ENCODE measurements around the gene VPREB3. TPM values are rescaled to one million over a fixed set of nuclear protein-coding genes. Genes with fewer than 3 reads are reported as not detected.

Gene VPREB3
- total RNA-seq, 1 experiment from 2014 or later = not detected

DNA sequence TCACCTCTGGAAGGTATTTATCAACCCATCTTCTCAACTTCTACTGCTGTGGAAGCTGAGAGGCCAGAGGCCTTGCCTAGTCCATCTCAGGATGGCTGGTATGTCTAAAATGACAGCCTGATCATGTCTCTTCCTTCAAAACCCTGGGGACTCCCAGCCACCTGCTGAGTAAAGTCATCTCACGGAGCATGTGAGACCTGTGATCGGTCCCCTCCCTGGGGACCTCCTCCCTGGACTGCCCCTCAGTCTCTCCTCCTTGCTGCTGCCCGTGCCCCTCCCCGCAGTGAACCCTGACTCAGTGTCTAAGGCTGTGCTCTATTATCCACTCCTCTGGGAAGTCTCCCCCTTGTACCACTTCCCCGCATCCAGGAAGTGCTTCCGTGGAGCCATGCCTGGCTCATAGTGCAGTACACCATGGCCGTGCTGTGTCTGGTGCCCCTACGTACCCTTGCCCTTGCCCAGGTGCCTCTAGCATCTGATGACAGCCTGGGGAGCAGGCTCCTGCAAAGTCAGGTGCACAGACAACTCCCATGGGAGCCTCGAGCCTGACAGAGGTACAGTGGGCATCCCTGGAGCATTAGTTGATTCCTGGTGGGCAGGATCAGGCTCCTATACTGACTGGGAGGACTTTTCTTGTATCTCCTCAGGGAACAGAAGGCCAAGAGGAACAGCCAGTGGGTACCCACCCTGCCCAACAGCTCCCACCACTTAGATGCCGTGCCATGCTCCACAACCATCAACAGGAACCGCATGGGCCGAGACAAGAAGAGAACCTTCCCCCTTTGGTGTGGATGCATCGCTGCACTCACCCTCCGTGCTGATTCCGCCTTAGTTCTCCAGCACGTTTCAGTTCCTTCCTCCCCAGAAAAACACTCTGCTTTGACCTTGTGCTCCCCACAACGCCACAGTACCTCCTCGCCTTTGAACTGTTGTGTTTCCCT lies 46.3 kb upstream of the VPREB3 start:
- ATAC-seq (no peak), DNase-seq (ENCODE audit: low read depth, low spot score) (no peak)
- CTCF ChIA-PET = no interaction called here
- Histone ChIP-seq H3K27ac (ENCODE audit: low read length) (no peak overlapping the region), H3K27me3 (ENCODE audit: control insufficient read depth, insufficient read depth, low read length) (no peaks in the 10 kb centered on the region), H3K36me3 (ENCODE audit: control insufficient read depth, insufficient read depth, low read length) (peaks cover 4% of the 10 kb centered on the region; the same call in 1 of the 2 replicates), H3K4me1 (ENCODE audit: control insufficient read depth, insufficient read depth, low read length) (no peaks in the 10 kb centered on the region), H3K9me3 (ENCODE audit: control insufficient read depth, insufficient read depth, low read depth, low read length) (no peaks in the 10 kb centered on the region), H3K4me3 (ENCODE audit: low read depth in 2 of 2, low read length in 2 of 2) (no peak overlapping the region)
- POLR2A ChIA-PET = no interaction called here
- TF ChIP-seq, protein P1, sequence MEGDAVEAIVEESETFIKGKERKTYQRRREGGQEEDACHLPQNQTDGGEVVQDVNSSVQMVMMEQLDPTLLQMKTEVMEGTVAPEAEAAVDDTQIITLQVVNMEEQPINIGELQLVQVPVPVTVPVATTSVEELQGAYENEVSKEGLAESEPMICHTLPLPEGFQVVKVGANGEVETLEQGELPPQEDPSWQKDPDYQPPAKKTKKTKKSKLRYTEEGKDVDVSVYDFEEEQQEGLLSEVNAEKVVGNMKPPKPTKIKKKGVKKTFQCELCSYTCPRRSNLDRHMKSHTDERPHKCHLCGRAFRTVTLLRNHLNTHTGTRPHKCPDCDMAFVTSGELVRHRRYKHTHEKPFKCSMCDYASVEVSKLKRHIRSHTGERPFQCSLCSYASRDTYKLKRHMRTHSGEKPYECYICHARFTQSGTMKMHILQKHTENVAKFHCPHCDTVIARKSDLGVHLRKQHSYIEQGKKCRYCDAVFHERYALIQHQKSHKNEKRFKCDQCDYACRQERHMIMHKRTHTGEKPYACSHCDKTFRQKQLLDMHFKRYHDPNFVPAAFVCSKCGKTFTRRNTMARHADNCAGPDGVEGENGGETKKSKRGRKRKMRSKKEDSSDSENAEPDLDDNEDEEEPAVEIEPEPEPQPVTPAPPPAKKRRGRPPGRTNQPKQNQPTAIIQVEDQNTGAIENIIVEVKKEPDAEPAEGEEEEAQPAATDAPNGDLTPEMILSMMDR (IDR thresholded peaks at IDR 0.05) = no peak
- TF ChIP-seq, protein P2, sequence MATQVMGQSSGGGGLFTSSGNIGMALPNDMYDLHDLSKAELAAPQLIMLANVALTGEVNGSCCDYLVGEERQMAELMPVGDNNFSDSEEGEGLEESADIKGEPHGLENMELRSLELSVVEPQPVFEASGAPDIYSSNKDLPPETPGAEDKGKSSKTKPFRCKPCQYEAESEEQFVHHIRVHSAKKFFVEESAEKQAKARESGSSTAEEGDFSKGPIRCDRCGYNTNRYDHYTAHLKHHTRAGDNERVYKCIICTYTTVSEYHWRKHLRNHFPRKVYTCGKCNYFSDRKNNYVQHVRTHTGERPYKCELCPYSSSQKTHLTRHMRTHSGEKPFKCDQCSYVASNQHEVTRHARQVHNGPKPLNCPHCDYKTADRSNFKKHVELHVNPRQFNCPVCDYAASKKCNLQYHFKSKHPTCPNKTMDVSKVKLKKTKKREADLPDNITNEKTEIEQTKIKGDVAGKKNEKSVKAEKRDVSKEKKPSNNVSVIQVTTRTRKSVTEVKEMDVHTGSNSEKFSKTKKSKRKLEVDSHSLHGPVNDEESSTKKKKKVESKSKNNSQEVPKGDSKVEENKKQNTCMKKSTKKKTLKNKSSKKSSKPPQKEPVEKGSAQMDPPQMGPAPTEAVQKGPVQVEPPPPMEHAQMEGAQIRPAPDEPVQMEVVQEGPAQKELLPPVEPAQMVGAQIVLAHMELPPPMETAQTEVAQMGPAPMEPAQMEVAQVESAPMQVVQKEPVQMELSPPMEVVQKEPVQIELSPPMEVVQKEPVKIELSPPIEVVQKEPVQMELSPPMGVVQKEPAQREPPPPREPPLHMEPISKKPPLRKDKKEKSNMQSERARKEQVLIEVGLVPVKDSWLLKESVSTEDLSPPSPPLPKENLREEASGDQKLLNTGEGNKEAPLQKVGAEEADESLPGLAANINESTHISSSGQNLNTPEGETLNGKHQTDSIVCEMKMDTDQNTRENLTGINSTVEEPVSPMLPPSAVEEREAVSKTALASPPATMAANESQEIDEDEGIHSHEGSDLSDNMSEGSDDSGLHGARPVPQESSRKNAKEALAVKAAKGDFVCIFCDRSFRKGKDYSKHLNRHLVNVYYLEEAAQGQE (IDR thresholded peaks at IDR 0.05; ENCODE audit: insufficient read depth in 1 of 2, low read depth in 2 of 2, low read length in 1 of 2) = no peak
- no peak for TF ChIP-seq POLR2AphosphoS5 (IDR thresholded peaks at IDR 0.05; ENCODE audit: low read depth, low read length)
- no peak for TF ChIP-seq TCF7L2 (IDR thresholded peaks at IDR 0.05; ENCODE audit: low read depth, low read length)
- no peak for TF ChIP-seq SIN3A (IDR thresholded peaks at IDR 0.05; ENCODE audit: borderline replicate concordance, insufficient read depth, low read depth, low read length)
- in situ Hi-C loops (cut with HindIII; ENCODE audit: low pct_unique_long_range_greater_than_20kb, low sequenced_read_pairs) (no loop called here), intact Hi-C loops (cut with micrococcal nuclease; ENCODE audit: unreplicated experiment) (no loop called here)
- no TSS peak for BruUV-seq (replicated peaks)

DNA sequence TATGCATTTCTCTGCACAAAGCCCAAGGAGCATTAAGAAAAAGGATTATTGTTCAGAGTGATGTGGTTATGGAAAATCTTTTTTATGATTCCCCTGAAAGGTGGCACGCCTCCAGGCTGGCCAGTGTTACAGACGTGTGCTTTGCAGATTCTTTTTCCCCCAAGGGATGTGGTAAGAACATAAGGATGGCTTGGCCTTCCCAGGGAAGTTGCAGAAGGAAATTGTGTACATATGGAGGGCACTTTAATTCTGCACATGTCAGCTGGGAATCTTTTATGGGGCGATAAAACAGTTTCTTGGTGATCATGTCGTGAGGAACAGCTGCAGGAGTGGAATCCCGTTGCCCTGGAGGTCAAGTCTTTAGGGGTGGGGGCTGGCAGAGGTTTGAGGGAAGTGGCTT lies 42.2 kb upstream of the VPREB3 start:
- DNase-seq (ENCODE audit: low read depth, low spot score) (no peak), ATAC-seq (no peak)
- H3K9me3 ChIP-seq (ENCODE audit: control insufficient read depth, insufficient read depth, low read depth, low read length) = no peaks in the 10 kb centered on the region
- H3K4me1 ChIP-seq (ENCODE audit: control insufficient read depth, insufficient read depth, low read length) = no peaks in the 10 kb centered on the region
- no peaks in the 10 kb centered on the region for H3K27me3 ChIP-seq (ENCODE audit: control insufficient read depth, insufficient read depth, low read length)
- in situ Hi-C loops (cut with HindIII; ENCODE audit: low pct_unique_long_range_greater_than_20kb, low sequenced_read_pairs) (no loop called here), intact Hi-C loops (cut with micrococcal nuclease; ENCODE audit: unreplicated experiment) (no loop called here)
- ChIA-PET POLR2A (no interaction called here), CTCF (no interaction called here)
- no peak overlapping the region for H3K4me3 ChIP-seq (ENCODE audit: low read depth in 2 of 2, low read length in 2 of 2)
- H3K27ac ChIP-seq (ENCODE audit: low read length) = no peak overlapping the region
- TF ChIP-seq, protein P2 (IDR thresholded peaks at IDR 0.05; ENCODE audit: insufficient read depth in 1 of 2, low read depth in 2 of 2, low read length in 1 of 2) = no peak
- no peak for TF ChIP-seq TCF7L2 (IDR thresholded peaks at IDR 0.05; ENCODE audit: low read depth, low read length)
- TF ChIP-seq SIN3A (IDR thresholded peaks at IDR 0.05; ENCODE audit: borderline replicate concordance, insufficient read depth, low read depth, low read length) = no peak
- TF ChIP-seq, protein P1 (IDR thresholded peaks at IDR 0.05) = no peak
- TF ChIP-seq POLR2AphosphoS5 (IDR thresholded peaks at IDR 0.05; ENCODE audit: low read depth, low read length) = no peak
- no peaks in the 10 kb centered on the region for H3K36me3 ChIP-seq (ENCODE audit: control insufficient read depth, insufficient read depth, low read length)
- TSS peak; percentile 39 for BruUV-seq (replicated peaks)

Data from Panc1 (cell line).